KOPT-K1 (cell line): ENCODE measurements around the gene FER.
A peak's percentile ranks its signal among the peaks of the same experiment; 100 is the strongest.

ENCODE experiments used
- H3K27ac ChIP-seq: fragments of 200-600 bp; sonication (generic); 2 replicates; pipeline ENCODE4 v1.5.1; 2016; ENCODE audit warnings: antibody characterized with exemption, mild to moderate bottlenecking, low read depth, low read length; ENCODE audit not compliant: poor library complexity, severe bottlenecking
- H3K36me3 ChIP-seq: fragments of 200-600 bp; sonication (generic); 2 replicates; pipeline ENCODE4 v1.5.1; 2017; ENCODE audit warnings: antibody characterized with exemption, mild to moderate bottlenecking, low read length, moderate library complexity; ENCODE audit not compliant: insufficient read depth
- H3K9me3 ChIP-seq: fragments of 200-600 bp; sonication (generic); 2 replicates; pipeline ENCODE4 v1.5.1; 2017; ENCODE audit warnings: antibody characterized with exemption, low read length, mild to moderate bottlenecking; ENCODE audit not compliant: insufficient read depth, poor library complexity, severe bottlenecking

Gene FER

DNA sequence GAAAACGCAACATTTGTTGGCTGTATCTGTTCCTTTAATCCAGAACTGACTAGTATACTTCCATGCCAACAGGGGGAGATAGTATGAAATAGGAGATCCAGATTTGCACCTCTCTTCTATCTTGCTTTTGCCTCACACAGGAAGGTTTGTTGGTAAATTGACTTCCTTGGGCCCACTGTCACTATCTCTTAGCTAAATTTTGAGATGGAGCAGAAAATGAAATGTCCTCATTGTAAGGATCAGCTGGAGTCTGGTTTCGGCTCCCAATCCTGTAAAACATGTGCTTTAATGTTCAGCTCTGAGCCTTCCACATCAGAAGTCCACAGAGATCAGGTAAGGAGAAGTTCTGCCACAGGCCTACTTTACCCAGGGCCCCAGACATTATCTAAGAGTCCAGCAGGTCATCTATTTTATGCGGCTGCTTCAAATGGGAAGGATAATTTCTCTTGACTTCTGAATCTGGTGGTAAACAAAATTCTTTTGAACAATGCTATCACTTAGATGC is 176.8 kb downstream of the FER start:
- Histone ChIP-seq H3K27ac (peak overlapping the region; percentile 31), H3K9me3 (no peaks in the 10 kb centered on the region), H3K36me3 (no peaks in the 10 kb centered on the region)

GRCh38 chr5:108925073-108925472 is 177.4 kb downstream of the FER start:
- Histone ChIP-seq H3K36me3 (no peaks in the 10 kb centered on the region), H3K9me3 (no peaks in the 10 kb centered on the region), H3K27ac (no peak overlapping the region)

- Histone ChIP-seq H3K36me3 (no peaks in the 10 kb centered on the region), H3K27ac (no peak overlapping the region), H3K9me3 (no peaks in the 10 kb centered on the region)
Measured at GRCh38 chr5:108930107-108930506, 182.4 kb downstream of the FER start.

DNA sequence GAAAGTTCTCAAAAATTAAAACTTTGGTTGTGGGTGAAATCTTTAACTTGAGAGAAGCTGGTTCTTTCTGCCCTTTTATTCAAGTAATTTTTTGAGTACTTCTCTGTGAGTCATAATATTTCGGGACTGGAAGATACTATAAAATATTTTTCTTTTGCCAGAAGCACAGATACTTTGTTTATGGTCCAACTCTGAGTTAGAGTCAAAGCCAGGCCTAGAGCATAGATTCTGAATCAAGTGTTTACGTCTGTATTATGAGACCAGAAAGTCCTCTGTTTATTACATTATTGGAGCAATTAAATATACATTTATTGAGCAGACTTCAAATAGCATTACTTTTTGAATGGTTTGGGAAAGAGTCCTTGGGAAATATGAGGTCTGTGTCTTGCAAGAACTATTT is 187.9 kb downstream of the FER start:
- no peaks in the 10 kb centered on the region for H3K9me3 ChIP-seq

GRCh38 chr5:108937221-108937620 is 189.5 kb downstream of the FER start:
- Histone ChIP-seq H3K36me3 (no peaks in the 10 kb centered on the region), H3K27ac (no peak overlapping the region), H3K9me3 (no peaks in the 10 kb centered on the region)

More for the DNA sequence above, 187.9 kb downstream of the FER start:
- no peak overlapping the region for H3K27ac ChIP-seq
- H3K36me3 ChIP-seq: no peaks in the 10 kb centered on the region

DNA sequence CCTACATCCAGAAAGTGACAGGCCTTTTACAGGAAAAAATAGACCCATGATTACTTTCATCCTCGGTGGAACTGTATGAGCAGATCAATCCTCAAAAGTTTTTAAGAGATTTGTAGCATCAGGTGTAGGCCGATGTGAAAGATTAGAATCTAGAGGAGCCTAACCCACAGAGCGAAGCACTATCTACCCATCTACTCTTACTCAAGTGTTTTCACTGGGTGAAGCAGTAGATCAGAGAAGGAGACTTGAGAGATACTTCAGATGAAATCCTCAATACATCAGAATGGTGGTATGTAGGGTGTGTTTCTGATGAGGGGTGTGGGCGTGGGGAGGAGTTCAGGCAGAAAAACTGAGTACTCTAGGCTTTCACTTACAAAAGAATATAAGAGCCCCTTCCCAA is 192.8 kb downstream of the FER start:
- H3K36me3 ChIP-seq: no peaks in the 10 kb centered on the region
- H3K27ac ChIP-seq: no peak overlapping the region
- H3K9me3 ChIP-seq: no peaks in the 10 kb centered on the region

DNA sequence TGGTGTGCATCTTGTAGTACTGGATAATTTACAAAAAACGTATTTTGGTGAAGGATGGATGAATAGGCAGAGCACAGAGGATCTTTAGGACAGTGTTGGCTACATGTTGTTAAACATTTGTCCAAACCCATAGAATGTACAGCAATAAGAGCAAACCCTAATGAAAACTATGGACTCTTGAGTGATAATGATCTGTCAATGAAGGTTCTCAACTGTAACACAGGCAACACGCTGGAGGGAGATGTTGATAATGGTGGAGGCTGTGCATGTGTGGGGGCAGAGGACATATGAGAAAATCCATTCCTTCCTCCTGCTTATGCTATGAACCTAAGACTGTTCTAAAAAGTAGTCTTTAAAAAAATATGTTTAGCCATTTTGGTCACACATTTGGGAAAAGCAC is 194.0 kb downstream of the FER start:
- Histone ChIP-seq H3K36me3 (no peaks in the 10 kb centered on the region), H3K9me3 (no peaks in the 10 kb centered on the region), H3K27ac (no peak overlapping the region)

DNA sequence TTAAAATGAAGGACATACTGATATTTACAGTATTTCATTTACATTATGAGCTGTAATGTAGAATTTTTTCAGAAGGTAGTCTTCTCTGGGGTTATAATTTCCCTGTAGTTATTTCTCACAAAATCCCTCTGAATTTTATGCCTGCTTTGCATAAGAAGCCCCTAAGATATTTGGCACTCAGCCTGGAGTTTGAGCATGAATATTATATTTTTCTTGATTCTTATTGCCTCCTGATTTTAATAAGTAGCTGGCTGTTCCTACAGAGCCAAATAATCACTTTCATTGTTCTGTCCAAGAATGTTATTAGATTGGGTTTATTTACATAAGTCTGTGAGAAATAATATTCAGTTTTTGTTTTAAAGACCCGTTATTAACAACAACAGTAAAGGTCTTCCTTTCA is 195.0 kb downstream of the FER start:
- Histone ChIP-seq H3K27ac (no peak overlapping the region), H3K36me3 (no peaks in the 10 kb centered on the region), H3K9me3 (no peaks in the 10 kb centered on the region)

DNA sequence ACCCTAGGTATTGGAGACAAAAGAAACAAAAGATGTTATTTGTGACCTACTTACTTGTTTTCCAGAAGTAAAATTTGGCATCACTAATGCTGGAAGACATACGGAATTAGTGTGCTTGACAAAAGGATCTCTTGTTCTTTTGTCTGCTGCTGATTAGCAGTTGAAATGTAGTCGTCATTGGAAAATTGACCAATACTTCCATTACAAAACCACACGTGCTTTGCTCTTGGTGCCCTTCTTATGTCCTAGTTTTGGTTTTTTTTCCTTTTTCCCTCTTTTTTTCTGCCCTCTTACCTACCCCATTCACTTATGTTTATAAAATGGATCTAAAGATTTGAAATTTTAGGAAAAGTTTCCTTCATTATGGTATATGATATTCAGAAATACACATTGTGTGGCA is 197.4 kb downstream of the FER start:
- no peak overlapping the region for H3K27ac ChIP-seq
- no peaks in the 10 kb centered on the region for H3K9me3 ChIP-seq
- no peaks in the 10 kb centered on the region for H3K36me3 ChIP-seq

DNA sequence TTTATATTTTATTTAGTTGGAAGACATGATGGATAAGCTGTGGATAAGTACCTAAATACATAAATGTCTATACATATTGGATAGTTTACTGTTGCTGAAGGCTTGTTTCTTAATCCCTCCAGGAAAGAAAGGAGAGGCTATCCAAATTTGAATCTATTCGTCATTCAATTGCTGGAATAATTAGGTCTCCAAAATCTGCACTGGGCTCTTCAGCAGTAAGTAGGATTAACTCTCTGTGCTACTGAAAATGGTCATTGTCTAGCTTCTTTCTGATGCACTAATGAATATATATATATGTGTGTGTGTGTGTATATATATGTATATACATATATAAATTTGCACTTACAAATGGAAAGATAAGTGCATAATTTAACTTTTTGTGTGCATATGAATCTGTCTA is 198.3 kb downstream of the FER start:
- Histone ChIP-seq H3K27ac (no peak overlapping the region), H3K36me3 (no peaks in the 10 kb centered on the region), H3K9me3 (no peaks in the 10 kb centered on the region)

- Histone ChIP-seq H3K9me3 (no peaks in the 10 kb centered on the region), H3K27ac (no peak overlapping the region), H3K36me3 (no peaks in the 10 kb centered on the region)
Measured at GRCh38 chr5:108947164-108947563, 199.5 kb downstream of the FER start.

DNA sequence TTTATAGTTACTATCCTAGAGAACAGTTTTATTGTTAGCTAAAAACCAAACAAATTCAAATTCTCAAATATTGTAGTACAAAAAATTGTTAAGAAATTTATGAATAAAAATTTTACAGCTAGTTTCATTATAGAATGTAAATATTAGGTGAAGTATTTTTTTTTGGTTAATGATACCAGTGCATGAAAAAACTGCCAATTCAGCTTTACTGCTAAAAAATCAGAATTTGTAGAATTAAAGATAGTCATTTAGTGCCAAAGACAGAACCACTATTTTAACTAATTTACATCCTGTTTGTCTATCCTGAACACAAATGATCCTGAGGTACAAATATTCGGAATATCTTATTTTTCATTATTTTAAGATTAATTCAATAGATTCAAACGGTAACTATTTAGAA is 202.6 kb downstream of the FER start:
- H3K36me3 ChIP-seq: no peaks in the 10 kb centered on the region
- no peak overlapping the region for H3K27ac ChIP-seq
- H3K9me3 ChIP-seq: no peaks in the 10 kb centered on the region

GRCh38 chr5:108953940-108954339 is 206.2 kb downstream of the FER start:
- H3K36me3 ChIP-seq: no peaks in the 10 kb centered on the region
- H3K9me3 ChIP-seq: no peaks in the 10 kb centered on the region
- no peak overlapping the region for H3K27ac ChIP-seq

GRCh38 chr5:108957333-108957732 is 209.6 kb downstream of the FER start:
- Histone ChIP-seq H3K36me3 (no peaks in the 10 kb centered on the region), H3K9me3 (no peaks in the 10 kb centered on the region), H3K27ac (no peak overlapping the region)

DNA sequence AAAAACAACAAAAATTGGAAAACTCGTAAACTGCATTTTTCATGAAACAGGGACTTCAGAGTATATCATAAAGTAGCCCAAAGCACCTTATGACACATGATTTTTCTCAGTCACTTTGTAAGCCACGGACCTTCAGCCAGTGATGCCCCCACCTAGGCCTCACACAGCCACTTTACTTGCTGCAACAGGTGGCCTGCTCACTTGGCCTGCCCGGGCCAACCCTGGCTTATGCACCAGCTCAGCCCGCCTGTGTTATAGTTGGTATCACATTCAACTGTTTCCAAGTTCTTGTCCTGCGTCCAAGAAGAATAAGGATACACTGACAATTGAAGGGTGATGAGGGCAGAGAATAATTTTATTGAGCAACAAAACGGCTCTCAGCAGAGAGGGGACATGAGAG is 219.2 kb downstream of the FER start:
- Histone ChIP-seq H3K36me3 (peaks cover 8% of the 10 kb centered on the region), H3K27ac (no peak overlapping the region), H3K9me3 (peaks cover 13% of the 10 kb centered on the region)

DNA sequence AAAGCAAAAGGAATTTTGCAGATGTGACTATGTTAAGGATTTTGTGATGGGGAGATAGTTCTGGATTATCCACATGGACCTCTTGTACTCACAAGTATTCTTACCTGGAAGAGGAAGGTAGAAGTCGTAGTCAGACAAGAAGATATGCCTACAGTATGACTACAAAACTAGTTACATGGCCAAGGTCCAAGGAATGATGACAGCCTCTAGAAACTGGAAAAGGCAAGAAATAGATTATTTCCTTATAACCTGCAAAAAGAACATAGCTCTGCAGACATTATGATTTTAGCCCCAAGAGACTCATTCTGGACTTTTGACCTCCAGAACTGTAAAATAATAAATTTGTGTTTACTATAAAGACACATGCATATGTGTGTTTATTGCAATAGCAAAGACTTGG is 226.9 kb downstream of the FER start:
- Histone ChIP-seq H3K36me3 (no peaks in the 10 kb centered on the region), H3K9me3 (no peaks in the 10 kb centered on the region), H3K27ac (no peak overlapping the region)

GRCh38 chr5:108975697-108976096 is 228.0 kb downstream of the FER start:
- Histone ChIP-seq H3K36me3 (no peaks in the 10 kb centered on the region), H3K27ac (no peak overlapping the region), H3K9me3 (no peaks in the 10 kb centered on the region)
